IPS-11a (cell line): ENCODE results near the gene TMEM204.

Experiments used
- H3K4me3 ChIP-seq: one replicate; pipeline ENCODE4 v1.5.1; 2013; ENCODE audit warnings: low read depth, low read length, control low read depth

TMEM204 gene

DNA sequence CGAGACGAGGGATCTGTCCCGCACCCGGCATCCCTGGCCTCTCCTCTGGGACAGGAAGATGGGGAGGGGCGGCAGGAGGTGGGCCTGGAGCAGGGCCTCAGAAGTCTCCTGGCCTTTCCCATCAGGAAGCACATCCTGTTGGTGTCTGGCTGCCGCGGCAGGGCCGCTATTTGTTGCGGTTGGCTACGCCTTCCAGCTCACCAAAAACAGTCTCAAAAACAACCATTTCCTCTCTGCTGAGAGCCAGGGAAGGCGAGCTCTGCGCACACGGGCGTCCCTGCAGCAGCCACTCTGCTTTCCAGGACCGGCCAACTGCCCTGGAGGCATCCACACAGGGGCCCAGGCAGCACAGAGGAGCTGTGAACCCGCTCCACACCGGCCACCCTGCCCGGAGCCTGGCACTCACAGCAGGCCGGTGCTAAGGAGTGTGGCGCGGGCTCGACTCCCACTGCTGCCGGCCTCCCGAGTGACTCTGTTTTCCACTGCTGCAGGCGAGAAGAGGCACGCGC lies at the start of gene TMEM204:
TMEM204 (plus strand) TSS at position 224 of the 509 bp plus-strand sequence. CDS start 610 bp downstream, outside the sequence.
- no peak within 1 kb of the TSS for H3K4me3 ChIP-seq

DNA sequence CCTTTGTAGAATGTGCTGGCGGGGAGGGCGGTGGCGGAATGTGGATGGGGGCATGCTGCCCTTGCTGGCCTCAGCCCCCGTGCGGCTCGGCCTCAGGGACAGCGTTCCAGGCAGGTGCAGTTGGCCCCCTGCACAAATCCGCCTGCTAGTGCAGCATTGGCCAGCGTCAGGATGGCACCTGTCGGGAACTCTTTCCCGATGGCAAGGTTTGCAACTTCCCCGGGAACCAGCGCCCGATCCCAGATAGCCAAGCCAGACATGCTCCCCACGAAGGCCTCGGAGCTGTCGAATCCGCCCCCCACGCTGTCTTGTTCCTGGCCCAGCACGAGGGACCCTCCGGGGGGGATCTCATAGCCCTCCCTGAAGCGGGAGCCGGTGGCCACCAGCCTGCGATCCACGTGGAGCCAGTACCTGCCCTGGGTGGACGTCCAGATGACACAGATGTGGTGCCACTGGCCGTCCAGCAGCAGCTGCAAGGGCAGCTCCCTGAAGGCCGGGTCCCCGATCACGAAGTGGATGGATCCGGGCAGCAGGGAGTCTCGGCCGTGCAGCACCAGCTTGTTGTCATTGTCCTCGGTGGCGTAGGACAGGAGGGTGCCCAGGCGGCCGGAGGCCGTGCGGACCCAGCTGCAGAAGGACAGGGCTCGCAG lies 47.5 kb upstream of the TMEM204 start:
- H3K4me3 ChIP-seq: no peak overlapping the region

DNA sequence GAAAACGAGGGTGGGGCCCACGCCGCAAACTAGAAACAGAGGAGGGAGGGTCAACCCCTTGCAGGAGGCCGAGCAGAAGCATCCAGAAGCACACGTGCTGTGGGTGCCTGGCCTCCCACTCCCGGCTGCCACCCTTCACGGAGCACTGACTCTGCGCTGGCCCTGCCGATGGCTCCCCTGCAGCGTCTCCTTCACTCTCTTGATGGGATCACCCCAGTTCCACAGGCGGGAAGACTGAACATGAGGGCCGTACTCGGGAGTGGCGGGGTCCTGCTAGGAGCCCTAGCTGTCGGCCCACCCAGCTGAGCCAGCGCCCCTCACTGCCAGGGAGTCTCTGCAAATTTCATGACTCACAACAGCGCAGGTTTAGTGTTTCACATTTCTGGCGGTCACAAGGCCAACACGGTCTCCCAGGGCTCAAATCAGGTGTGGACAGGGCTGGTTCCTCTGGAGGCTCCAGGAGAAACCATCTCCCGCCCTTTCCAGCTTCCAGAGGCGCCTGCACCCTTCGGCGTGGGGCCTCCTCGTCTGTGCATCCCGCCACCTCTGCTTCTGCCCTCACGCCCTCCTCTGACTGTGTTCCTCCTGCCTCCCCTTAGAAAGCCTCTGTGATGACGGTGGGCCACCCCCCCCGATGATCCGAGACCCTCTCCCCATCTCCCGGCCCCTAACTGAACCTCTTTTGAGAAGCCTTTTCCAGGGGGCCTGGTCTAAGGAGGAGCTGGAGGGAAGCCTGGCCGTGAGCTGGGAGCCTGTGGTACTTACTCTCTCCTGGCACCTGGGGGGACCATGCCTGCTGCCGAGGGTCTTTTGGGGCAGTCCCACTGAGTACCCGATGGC lies 46.7 kb upstream of the TMEM204 start:
- no peak overlapping the region for H3K4me3 ChIP-seq

DNA sequence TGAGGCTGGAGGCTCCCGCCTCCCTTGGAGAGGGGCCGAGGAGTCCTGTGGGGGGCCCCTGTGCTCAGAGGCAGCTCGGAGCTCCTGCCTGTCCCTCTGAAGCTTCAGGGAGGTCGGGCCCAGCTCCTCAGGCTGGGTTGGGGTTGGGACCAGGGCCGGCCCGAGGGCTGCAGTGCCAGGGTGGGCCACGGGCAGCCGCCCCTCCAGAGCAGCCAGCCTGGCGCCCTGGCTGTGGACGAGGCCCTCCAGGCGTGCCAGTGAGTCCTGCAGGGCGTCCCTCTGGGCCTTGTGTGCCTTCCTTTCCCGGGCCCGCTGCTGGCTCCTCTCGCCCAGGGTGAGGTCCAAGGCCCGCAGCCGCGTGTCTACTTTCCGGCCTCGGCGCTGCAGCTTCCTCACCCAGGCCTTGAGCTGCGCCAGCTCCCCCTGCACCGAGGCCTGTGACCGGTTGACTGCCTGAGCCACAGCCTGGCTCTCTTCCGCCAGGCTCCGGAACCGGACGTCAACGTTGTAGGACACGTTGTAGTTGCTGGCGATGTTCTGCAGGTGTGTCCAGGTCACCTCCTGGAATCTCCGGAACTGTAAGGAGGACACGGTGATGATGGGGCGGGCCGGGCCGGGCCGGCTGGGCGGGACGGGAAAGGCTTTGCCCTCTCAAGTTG lies 45.9 kb upstream of the TMEM204 start:
- no peak overlapping the region for H3K4me3 ChIP-seq

DNA sequence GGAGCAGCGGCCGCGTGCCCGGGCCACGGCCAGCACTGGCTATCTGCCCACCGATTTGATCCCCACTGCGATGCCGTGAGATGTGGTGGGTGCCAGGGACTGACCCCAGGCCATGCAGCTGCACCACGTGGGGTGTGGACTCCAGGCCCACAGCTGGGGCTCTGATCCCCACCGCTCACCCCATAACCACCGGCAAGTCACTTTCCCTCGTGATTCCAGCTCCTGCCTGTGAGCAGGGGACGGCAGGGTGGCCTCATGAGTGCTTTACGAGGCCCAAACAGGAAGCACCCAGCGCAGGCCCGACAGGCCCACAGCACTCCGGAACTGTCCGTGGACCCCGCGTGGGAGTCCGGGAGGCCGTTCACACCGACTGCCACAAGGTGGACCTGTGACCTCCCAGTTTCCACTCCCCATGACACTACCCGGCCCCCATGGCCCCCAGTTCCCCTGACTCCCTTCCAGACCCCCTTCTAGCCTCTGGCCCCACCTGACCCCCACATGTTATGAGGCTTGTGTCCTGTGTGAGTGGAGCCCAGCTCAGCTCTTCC lies 45.3 kb upstream of the TMEM204 start:
- H3K4me3 ChIP-seq: no peak overlapping the region

DNA sequence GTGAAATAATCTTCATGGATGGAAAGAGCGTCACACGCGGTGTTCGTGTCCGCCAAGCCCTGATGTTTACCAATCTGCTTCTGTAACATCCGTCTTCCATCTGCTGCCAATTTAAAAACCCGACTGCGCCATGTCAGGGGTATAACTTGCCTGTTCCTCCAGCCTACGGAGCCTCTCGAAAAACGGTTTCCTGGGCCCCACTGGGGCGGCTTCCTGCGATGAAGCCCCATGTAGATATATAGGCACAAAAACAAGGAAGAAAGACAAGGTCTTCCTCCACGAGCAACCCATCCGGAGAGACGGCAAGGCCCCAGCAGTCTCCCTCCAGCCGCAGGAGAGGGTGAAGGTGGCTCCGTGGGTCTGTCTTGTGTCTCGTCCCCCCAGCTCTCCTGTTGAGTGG lies 44.8 kb upstream of the TMEM204 start, which contains the start of gene PTX4:
PTX4 (minus strand) TSS at position 326 of the 400 bp plus-strand sequence; CDS start at position 291, 35 bp downstream.
- no peak within 1 kb of the TSS for H3K4me3 ChIP-seq

DNA sequence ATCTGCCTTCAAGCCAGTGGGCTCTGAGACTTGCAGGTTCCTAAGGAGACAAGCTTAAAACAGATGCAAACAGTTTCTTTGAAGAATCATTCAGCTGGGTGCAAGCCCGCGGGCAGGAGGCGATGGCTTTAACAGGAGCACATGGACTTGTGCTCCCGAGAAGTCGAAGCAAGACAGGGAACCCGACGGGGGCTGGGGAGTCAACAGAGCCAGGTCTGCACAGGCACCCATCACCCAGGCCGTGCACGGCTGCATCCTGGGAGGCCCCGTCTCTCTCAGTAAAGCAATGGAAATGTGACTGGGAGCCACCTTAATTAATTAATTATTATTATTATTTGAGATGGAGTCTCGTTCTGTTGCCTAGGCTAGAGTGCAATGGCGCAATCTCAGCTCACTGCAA lies 44.4 kb upstream of the TMEM204 start:
- no peak overlapping the region for H3K4me3 ChIP-seq

DNA sequence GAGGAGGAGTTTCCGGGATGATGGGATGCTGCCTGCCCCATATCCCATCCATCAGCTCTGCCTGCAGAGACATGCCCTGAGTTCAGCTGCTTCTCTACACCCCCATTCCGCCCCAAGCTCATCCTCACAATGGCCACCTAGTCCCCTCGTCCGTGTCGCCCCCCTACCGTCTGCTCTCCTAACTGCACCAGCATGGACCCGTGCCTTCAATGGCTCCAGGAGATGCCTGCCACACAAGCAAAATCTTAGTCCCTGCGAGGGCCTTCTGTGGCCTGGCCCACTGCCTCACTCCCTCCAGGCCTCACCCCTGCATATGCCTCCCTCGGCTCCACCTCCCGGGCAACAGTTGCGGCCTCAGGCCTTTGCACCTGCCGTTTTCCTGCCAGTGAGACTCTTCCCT lies 42.1 kb upstream of the TMEM204 start:
- no peak overlapping the region for H3K4me3 ChIP-seq

DNA sequence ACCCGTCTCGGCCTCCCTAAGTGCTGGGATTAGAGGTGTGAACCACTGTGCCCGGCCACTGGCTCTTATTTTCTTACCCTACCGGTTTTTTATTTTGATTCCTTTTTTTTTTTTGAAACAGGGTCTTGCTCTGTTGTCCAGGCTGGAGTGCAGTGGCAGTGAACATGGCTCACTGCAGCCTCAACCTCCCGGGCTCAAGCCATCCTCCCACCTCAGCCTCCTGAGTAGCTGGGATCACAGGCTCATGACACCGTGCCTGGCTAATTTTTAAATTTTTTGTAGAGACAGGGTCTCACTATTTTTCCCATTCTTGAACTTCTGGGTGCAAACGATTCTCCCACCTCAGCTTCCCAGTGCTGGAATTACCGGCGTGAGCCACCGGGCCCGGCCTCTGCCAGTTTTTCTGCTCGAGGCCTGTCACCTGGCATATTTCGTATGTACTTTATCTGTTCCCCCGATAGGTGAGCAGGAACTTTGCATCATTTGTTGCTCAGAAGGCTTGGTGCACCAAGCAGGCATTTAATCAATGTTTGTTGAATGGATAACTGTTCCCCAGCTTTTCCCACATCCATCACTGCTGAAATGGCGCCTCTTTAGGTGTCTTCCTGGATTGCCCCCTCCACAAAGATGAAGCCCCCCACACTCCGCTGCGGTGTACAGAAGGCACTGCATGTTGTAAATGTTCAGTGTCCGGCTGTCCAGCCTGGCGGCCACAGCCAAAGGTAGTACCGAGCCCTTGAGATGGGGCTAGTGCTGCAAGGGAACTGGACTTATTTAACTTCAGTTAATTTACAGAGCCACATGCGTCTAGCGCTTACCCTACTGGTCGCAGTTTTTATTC lies 41.2 kb upstream of the TMEM204 start:
- peak overlapping the region; percentile 59 for H3K4me3 ChIP-seq

DNA sequence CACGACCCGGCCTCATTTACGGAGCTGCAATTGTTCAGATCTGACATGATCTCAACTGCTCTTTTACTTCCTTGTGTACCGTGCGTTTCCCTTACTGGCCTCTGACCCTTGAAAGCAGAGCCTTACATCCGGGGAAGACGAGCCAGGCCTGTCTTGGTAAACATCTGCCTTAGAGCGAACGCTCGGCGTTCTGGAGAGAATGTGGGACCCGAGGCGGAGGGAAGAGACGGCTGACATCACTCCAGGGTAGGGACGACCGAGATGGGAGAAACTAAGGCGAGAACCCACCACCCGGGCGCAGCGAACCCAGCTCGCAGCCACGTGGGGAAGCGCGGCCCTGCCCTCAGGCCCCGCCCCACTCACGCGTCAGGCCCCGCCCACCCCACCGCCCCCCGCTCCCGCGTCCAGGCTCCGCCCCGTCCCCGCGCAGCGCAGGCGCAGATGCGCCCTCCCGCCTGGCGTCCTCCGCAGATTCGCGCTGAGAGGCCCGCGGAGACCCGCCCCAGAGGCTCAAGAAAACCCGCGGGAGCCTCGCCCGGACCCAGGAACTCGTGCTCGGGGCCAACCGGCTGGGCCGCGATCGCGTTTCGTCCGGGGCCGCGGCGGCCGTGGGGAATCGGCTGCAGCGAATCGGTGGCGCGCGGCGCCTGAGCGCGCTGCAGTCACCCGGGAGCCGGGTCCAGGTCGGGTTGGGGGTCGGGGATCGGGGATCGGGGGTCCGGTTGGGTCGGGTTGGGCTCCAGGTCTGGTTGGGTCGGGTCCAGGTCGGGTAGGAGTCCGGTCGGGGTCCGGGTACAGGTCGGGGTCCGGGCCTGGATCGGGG lies 40.3 kb upstream of the TMEM204 start, which contains the start of gene TELO2:
TELO2 (plus strand) TSS at position 438 of the 823 bp plus-strand sequence. CDS start 922 bp downstream, outside the sequence.
- H3K4me3 ChIP-seq: peak within 1 kb of the TSS; percentile 59

DNA sequence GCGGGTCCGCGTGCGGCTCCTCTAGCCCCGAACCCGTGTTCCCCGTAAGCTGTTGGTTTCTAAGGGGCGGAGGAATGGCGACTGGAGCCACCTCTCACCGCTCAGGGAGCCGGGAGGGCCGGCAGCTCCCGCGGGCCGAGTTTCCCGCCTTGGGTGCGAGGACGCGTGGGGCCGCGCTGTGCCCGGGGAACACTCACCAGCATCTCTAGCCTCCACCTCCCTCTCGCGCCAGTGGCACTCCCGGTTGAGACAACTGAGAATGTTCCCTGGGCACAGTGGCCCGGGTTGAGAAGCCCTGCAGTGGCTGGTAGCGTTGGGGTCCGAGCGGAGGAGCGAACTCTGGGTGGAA lies 39.7 kb upstream of the TMEM204 start:
- peak overlapping the region; percentile 59 for H3K4me3 ChIP-seq

DNA sequence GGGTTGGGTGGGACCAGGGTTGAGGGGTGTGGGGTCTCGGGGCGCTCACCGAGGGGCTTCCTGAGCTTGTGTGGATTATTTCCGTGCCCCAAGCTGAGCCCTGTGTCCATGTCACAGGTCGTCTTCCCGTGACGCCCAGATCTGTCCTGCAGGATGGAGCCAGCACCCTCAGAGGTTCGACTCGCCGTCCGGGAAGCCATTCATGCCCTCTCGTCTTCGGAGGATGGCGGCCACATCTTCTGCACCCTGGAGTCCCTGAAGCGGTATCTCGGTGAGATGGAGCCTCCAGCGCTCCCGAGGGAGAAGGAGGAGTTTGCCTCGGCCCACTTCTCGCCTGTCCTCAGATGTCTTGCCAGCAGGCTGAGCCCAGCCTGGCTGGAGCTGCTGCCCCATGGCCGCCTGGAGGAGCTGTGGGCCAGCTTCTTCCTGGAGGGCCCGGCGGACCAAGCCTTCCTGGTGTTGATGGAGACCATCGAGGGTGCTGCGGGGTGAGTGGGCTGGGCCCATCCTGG lies 39.3 kb upstream of the TMEM204 start:
- peak overlapping the region; percentile 59 for H3K4me3 ChIP-seq

DNA sequence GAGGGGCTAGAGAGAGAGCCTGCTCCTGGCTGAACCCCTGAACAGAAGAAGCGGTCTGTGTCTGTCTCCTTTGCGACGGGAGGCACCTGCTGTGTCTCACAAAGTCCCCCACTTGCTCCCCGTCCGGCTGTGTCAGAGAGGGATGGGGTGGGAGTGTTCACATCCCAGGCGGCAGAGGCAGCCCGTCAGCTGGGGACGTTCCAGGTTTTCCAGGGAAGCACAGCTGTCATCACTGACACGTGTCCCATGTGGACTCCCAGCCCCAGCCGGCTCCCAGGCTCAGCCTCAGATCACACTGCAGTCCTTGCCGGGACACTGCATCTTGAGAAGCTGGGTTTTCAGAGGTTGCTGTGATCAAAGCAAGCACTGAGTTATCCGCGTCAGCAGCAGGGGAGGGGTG lies 38.8 kb upstream of the TMEM204 start:
- H3K4me3 ChIP-seq: no peak overlapping the region

DNA sequence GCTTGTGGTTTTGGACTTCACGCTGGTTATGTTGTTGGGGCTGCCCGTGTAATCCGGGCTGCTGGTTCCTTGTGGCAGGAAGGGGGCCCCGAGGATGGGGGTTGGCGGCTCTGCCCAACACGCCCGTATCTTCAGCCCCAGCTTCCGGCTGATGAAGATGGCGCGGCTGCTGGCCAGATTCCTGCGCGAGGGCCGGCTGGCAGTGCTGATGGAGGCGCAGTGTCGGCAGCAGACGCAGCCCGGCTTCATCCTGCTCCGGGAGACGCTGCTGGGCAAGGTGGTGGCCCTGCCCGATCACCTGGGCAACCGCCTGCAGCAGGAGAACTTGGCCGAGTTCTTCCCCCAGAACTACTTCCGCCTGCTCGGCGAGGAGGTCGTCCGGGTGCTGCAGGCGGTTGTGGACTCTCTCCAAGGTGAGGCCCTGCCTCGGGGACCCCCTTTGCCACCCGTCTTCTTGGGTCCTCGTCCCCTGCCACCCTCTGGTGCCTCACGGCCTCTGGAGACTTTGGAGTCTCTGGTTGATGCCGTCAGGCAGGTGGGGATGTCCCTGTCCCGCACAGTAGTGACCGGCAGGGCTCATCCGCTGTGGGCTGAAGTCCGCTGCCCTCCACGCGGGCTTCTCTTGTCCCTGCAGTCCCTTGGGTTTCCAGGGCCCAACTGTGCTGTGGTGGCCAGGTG lies 38.1 kb upstream of the TMEM204 start:
- no peak overlapping the region for H3K4me3 ChIP-seq

DNA sequence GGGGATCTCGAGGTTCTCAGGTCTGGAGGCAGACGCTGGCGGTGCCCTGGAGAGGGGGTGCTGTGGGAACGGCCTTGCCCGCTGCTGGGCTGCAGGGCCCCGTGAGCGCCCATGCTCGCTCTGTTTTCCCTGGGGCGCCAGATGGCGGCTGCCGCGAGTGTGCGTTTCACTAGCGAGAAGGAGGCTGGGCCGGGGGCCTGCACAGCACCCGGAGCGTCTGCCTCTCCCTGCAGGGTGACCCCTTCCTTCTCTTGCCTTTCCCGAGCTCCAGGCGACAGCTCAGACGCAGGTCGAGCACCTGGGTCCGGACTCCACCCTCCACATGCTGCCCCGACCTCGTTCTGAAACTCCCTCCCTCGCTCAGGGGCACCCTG lies 37.6 kb upstream of the TMEM204 start:
- H3K4me3 ChIP-seq: no peak overlapping the region

DNA sequence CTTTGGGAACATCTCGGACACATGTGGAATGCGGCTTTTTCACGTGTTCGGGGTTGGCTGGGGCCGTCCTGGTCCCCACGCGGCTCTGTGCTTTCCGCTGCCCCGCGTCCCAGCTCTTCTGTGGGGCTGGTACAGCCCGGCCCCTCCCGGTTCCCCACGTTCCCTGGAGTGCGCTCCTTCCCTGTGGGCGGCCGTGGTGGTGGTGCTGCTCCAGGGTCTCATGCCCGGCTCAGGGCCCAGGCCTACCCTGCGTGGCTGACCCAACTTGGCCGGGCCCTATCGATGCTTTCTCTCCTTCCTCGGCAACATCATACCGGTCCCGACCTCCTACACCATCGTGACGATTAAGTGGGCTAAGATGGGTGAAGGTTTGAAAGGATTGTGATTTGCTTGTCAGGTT lies 37.0 kb upstream of the TMEM204 start:
- H3K4me3 ChIP-seq: no peak overlapping the region

DNA sequence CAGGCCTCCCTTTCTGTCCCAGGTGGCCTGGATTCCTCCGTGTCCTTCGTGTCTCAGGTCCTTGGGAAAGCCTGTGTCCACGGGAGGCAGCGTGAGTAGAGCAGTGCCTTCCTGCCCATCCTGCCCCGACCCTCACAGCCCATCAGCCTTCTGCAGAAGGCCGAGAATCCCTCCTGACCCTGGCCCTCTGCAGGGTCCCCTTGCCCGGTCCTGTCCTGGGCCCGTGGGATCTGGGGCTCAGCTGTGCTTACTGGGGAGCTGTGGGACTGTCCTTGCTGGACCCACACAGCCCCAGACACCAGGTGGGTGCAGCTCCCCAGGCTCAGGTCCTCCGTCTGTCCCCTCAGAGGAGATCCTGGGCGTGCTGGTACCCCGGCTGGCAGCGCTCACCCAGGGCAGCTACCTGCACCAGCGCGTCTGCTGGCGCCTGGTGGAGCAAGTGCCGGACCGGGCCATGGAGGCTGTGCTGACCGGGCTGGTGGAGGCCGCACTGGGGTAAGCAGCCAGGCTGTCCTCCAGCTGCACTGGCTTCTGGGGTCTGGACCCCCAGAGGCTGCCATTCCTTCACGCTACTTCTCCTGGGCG lies 36.4 kb upstream of the TMEM204 start:
- no peak overlapping the region for H3K4me3 ChIP-seq

DNA sequence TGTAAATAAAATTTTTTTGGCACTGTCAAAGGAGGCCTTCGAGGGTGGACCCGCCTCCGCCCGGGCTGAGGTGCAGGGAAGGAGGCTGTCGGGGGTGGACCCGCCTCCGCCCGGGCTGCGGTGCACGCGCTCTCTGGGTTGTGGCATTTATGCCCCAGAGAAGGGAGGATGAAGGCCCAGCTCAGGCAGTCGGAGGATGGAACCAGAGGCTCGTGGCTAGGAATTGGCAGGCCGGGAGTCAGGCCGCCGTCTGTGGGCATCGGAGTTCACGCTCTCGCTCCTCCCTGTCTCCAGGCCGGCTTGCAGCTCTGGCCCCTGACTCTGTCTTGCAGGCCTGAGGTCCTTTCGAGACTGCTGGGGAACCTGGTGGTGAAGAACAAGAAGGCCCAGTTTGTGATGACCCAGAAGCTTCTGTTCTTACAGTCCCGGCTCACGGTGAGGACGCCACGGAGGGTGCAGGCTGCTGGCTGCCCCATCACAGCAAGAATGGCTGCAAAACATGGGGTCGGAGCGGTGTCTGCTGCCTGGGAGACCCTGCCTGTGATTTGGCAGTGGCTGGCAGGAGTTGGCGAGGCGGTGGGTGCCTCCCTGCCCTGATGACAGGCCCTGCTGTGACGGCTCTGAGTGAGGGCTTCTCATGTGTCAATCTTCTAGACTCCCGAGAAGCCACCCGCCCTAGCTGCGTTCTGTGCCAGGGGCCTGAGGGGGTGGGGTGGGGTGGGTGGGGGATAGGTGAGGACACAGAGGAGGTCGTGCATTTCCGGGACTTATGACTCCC lies 34.4 kb upstream of the TMEM204 start:
- H3K4me3 ChIP-seq: no peak overlapping the region
